Measurements from ENCODE around the gene RNF149.

DNA sequence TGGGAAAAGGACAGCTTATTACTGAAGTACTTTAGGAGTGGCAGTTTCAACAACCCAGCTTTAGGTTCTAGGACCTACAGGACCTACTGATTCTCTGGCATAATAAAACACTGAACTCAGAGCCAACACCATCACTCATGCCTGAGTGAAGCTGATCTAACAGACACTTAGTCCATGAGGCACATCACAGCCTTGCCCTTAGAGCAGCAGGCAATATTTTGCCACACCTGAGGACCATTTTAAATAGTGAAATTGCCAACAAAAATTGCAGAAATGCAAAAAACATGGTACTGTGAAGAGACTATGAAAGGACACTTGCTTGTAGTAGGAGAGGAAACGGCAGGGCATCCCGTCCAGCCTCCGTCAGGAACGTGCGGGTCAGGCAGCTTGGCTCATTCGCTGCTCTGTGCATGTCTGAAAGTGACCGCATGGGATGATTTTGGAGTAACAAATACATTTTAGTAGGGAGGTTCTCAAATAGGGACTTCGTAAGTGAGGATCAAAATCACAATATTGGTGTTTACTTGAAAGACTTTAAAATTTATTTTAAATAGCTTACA is 37.7 kb downstream of the RNF149 start:
- no peak for TF ChIP-seq EZH2 (IDR thresholded peaks at IDR 0.05)
- TF ChIP-seq POLR2AphosphoS5 (IDR thresholded peaks at IDR 0.05; ENCODE audit: borderline replicate concordance, low read depth, low read length), result no peak
- no peak for TF ChIP-seq FOXP2 (optimal IDR thresholded peaks at IDR 0.05; ENCODE audit: control extremely low read depth, extremely low read length, insufficient read depth)

Measured in SK-N-MC (cell line).